Right ventricle myocardium superior (tissue), 1 donor: Measurements from ENCODE around the gene TTLL1. TPM values are rescaled to one million over a fixed set of nuclear protein-coding genes. Genes with fewer than 3 reads are reported as not detected.

Experiments
- ATAC-seq: fragments of 200-7000 bp; cut with Tn5 transposase; one replicate; pipeline ENCODE4 v1.9.1; 2020; ENCODE audit warnings: mild to moderate bottlenecking; ENCODE audit not compliant: poor library complexity
- DNase-seq: peaks from one replicate; pipeline ENCODE4 v3.0.0-alpha.2; 2020
- intact Hi-C: fragments of 100-400 bp; cut with DNase I; formaldehyde crosslinking; loops from one replicate; pipeline ENCODE4 v1.11.2; 2022
- total RNA-seq: library from RNA; stranded (reverse); fragmentation: NEBNext Ultra II Directional; extraction: Animal tissue kit (Norgen Biotek cat#: 25700); gene quantifications from one replicate; pipeline ENCODE4 v1.2.1, GENCODE V29; 2021
- donor health status: DM: no; HTN: yes; CAD: no; lungs with severe emphysema.

Gene TTLL1
- total RNA-seq, 1 donor from 2014 or later: 7.8 TPM

DNA sequence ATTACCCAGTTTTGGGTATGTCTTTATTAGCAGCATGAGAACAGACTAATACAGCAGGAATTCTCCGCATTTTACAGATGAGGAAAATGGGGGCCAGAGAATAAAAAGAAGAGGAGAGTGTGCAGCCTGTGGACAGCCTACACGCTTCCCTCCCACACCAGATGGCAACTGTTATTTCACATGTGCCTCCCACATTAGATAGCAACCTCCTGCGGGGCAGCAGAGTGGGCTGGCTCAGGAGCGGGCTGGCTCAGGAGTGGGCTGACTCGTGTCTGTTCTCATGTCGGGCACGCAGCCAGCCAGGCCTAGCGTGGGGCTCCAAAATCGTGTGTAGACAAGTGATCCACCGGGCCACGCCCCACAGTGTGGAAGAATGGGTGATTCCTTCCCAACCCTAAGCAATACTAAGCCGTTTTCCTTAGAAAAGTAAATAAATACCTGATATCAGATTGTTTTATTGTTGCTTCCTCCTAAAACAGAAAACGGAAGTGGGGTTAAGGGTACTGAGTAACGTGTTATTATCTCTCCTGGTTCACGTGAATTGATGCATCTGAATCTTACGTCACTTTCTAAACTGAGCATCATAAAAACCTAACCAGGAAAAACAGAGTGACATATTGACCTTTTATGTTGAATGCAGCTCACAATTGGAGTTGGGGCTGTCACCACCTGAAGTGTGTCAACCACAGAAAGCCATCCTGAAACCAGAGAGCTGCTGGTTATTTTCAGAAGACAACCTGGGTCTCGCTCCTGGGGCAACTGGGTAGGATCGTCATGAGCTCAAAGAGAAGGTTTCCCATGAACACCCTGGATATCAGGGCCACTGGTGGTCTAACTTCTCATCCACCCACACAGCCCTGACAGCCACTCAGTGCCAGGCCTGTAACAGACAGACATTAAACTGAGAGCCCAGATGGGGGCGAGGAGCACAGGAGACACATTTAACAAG lies 3.3 kb downstream of the TTLL1 start:
- DNase-seq (peak; percentile 61), ATAC-seq (peak; percentile 11)
- intact Hi-C loops: no loop called here

DNA sequence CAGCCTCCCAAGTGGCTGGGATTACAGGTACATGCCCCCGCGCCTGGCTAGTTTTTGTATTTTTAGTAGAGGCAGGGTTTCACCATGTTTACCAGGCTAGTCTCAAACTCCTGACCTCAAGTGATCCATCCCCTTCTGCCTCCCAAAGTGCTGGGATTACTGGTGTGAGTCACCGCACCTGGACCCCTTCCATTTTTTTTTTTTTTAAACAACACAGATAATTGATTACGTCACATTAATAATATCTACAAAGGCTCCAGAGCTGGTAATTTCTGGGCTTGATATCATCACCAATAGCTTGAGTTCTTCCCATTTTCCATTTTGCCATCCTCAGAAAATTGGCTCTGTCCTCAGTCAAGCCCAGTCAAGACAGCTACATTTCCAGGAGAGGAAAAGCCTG lies 7.2 kb downstream of the TTLL1 start:
- intact Hi-C loops: no loop called here
- ATAC-seq (no peak), DNase-seq (no peak)

DNA sequence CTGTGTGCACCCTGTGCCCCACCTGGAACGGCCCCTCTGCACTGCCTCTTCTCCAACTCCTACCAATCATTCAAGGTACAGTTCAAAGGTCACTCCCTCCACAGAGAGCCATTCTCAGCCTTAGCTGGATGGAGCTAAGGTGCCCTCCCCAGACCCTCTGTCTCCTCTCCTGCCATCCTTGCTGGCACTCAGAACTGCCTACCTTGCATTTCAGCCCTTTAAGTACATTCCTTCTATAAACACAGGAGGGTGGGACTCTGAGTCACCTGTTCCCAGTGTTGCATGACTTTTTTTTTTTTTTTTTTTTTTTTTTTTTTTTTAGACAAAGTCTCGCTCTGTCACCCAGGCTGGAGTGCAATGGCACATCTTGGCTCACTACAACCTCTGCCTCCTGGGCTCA lies 8.6 kb downstream of the TTLL1 start:
- intact Hi-C loops: no loop called here
- DNase-seq (no peak), ATAC-seq (no peak)

DNA sequence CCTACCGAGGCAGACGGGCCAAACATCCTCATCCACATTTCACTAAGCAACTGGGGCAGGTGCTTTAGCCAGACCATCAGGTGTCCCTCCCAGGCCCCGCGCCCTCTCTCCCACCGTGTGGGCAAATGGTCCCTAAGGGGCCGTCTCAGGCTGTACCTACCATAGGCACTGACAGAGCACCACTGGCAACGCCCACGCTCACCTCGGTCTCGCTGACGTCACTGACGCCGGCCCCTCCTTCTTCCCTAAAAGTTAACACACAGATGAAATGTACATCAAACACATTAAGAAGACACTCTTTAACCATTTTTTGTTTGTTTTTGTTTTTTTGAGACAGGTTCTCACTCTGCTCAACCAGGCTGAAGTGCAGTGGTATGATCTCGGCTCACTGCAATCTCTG lies 9.4 kb downstream of the TTLL1 start:
- no peak for DNase-seq
- ATAC-seq: no peak
- intact Hi-C loops: no loop called here

DNA sequence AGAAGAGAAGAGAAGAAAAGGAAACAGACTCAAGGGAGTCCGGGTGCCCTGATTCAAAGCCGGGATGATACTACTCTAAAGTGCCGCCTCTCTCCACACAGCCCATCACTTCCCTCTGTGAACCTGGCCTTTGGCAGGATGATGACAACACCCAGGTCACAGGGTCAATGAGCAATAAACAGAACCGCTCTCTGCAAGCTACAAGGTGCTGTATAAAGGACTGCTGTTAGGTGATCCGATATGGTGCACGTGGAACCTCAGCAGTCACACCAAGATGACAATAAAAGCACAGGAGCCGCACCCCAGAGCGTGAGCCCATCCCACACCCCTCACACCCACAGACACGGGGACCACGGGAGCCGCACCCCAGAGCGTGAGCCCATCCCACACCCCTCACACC lies 10.7 kb downstream of the TTLL1 start:
- no peak for ATAC-seq
- no peak for DNase-seq
- intact Hi-C loops: no loop called here

DNA sequence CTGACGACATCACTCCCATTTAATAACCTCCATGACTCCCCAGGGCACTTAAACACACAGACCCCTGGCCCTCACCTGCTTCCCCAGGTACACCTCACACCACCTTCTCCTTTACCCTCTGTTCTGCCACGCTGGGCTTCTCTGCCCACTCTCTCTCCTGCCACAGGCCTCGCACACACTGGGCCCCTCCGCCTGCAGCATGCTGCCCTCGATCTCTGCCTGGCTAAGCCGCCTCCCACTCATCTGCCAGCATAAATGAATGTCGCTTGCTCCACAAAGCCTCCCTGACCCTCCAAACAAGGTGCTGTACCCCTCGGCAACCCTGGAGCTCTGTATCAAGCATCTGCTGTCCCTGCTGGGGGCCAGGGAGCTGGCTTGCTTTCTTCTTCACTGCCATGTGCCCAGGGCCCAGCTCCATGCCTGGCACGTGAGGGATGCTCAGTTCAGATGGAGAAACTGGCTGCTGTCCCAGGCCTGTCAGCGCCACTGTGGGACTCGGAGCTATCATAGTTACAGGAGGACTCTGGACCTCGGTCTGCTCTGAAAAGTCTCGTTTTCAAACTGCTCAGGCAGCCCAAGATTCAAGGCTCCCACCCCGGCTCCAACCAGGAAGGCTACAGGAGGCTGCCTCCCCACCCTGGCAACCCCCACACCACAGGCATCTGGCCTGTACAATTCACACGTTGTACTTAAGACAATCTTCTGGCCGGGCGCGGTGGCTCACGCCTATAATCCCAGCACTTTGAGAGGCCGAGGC lies 11.9 kb downstream of the TTLL1 start:
- intact Hi-C loops: no loop called here
- DNase-seq (peak; percentile 72), ATAC-seq (peak; percentile 94)

DNA sequence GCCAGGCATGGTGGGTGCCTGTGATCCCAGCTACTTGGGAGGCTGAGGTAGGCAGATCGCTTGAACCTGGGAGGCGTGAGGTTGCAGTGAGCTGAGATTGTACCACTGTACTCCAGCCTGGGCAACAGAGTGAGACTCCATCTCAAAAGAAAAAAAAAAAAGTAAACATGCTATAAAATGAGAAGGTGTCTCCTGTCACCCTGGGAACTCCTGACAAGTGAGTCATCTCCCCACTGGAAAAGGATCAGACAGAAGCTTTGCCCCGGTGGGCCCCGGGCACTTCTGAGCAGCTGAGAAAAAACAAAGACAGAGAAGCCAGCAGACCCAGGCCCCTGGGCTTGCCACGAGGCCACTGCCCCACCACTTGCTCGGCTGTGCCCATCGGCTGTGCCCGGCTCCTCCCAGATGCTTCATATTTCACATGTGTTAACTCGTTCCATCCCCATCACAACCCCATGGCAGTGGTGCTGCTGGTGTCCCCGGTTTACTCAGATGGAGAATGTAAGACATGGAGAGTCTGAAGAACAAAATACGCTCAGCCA lies 22.3 kb downstream of the TTLL1 start:
- ATAC-seq (no peak), DNase-seq (no peak)
- intact Hi-C loops: no loop called here

DNA sequence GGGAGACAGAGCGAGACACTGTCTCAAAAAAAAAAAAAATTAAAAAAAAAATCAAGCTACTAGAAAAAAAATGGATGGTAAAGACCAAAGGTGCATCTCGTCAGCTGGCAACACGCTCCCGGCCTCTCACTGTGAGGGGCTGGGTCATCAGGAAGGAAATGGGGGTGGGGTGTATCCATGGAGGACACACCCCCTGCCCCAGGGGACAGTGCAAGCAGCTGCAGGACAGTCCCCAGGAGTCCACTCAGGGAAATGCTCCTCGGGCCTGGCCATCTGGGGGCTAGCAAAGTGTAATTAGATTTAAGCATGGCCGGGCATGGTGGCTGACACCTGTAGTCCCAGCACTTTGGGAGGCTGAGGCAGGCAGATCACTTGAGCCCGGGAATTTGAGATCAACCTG lies 23.1 kb downstream of the TTLL1 start:
- no peak for ATAC-seq
- intact Hi-C loops: no loop called here
- peak; percentile 46 for DNase-seq

DNA sequence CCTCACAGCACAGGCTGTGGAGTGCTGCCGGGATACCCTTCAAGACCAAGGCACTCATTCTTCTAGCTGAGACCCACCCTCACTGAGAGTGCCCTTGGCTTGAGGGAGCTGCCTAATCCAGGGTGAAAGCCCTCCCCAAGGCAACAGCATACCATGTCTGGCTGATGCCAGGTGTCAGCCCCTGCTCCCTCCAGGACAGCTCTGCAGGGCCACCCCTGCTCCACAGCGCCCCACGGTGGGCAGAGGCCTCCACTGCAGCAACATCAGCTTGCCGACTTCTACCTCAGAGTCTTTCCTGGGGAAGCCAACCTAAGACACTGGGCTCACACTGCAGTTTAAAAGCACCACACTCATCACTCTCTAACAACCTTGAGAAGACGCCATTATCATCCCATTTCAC lies 29.0 kb downstream of the TTLL1 start:
- no peak for DNase-seq
- intact Hi-C loops: no loop called here
- ATAC-seq: no peak

DNA sequence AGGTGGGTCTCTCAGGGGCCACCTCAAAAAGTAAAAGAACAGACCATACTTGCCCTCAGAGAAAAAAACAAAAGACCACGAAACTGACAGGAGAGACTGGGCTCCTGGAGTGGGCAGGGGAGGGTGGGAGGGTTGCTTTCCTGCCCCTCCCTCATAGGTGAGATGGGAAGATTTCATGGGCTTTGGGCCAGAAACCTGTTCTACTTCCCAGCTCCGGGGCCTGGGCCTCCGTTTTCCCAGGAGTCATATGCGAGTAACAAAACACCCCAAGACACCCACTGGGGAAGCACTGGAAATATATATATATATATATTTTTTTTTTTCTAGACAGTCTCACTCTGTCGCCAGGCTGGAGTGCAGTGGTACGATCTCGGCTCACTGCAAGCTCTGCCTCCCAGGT lies 31.6 kb downstream of the TTLL1 start:
- ATAC-seq: no peak
- DNase-seq: no peak
- intact Hi-C loops: no loop called here

DNA sequence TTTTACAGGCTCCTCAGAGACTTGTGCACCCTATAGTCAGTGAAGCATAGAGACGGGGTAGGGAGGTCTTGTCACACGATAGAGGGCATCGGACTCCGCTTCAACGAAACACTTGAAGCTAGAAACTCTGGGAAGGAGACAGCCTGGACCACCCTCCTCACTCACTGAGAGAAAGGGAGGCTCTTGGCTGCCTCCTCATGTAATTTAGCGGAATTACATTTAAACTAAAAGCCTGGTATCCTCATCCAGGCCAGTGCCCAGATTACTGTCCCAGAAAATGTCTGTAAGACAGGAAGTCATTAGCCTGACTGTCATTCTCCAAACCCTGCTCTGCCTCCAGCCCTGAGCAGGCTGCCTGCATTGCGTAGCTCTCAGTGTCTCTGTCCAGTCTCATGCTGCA lies 36.0 kb downstream of the TTLL1 start:
- intact Hi-C loops: no loop called here
- ATAC-seq: no peak
- no peak for DNase-seq

DNA sequence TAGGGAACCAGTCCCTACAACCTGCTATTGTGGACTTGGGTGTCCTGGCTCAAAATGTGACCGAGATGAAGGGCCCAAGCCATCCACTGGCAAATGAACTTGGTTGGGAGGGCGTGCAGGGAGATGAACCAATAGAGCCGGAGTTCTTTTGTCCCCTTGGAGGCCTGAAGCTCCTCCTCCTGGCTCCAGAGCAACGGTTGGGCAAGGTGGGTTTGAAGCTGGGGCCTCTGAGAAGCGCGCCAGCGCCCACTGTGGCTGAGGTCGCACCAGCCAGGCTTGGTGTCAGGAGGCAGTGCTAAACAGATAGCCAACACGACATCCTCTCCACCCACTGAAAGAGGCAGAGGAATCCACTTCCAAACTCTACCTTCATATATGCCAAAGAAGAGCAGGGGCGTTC lies 38.2 kb downstream of the TTLL1 start:
- DNase-seq (no peak), ATAC-seq (no peak)
- intact Hi-C loops: no loop called here

DNA sequence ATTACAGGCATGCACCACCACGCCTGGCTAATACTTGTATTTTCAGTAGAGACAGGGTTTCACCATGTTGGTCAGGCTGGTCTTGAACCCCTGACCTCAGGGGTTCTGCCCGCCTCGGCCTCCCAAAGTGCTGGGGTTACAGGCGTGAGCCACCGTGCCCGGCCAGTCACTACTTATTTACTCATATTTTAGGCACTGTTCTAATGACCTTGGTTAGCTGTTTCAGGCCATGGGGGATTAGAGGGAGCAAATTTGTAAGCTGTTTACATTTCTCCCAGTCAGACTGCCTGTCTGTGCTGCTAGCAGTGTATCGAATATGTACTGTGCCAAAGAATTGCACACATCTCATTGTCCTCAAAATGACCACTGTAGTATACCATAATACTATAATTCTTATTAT lies 41.6 kb downstream of the TTLL1 start:
- ATAC-seq (no peak), DNase-seq (no peak)
- intact Hi-C loops: no loop called here

DNA sequence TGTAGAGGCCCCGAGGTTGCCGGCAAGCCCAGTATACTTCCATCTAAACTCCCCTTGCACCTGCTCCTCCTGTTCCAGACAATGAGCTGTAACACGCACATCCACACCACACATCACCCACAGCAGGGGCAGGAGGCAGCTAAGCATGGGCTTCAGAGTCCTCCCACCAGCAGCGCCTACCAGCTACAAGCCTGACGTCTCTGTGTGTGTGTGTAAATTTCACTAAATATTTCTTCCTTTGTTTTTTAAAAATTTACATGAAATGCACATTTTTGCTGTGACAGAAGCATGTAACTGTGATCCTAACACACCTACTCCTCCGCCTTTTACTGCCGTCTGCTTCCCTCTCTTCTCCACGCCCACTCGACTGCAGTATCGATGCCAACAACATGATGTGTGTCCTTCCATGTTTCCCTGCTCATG lies 44.9 kb downstream of the TTLL1 start:
- intact Hi-C loops: loop anchor here (2.0 kb wide), 1 partner anchor 24 kb away; no protein-coding TSS in a partner anchor
- no peak for ATAC-seq
- no peak for DNase-seq

DNA sequence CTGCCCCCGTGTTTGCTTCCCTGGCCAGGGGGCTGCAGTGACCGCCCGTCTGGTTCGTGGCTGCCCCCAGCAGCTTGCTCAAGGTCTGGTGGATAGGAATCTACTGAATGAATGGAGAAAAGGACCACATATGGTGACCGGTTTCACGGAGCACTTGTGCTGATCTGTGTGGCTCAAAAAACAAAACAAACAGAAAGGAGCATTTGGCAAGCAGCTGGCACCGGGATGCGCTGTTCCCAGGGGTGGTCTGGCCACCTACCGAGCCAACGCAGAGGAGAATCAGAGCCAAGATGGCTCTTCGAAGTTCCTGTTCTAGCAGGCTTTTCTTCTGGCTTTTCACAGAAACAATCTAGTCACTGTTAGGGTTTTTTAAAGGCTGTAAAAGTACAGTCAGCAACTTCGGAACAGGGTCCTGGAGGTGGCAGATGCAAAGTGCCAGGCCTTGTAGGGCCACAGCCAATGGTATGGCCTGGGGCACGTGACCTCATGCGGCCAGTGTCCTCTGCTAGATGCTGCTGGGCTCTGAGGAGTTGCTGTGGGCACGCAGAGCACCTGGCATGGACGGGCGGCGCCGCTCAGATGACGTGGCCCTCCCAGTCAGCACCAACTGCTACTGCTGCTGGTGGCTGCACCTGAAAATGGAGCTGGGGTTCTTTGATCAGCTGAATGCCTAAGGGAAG lies 47.0 kb downstream of the TTLL1 start:
- DNase-seq (no peak), ATAC-seq (no peak)
- intact Hi-C loops: no loop called here

DNA sequence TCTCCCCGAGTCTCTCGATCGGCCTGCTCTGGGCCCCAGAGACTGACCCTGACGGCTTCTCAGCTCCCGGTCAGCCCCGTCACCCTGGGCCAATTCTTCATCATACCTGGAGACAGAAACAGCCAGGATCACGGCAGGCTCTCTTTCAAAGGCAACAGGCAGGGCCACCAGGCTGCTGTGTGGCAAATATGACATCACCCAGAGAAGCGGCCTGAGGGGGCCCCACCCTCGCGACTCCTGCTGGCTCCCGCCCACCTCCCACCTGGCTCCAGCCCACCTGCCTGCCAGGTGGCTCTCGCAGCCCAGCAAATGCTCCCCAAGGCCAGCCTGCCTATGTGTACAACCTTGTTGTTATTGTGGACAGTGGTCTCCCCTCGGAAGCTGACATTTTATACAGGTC lies 49.4 kb downstream of the TTLL1 start:
- intact Hi-C loops: loop anchor here (10.0 kb wide), 1 partner anchor 175 kb away; no protein-coding TSS in a partner anchor
- DNase-seq: no peak
- no peak for ATAC-seq

DNA sequence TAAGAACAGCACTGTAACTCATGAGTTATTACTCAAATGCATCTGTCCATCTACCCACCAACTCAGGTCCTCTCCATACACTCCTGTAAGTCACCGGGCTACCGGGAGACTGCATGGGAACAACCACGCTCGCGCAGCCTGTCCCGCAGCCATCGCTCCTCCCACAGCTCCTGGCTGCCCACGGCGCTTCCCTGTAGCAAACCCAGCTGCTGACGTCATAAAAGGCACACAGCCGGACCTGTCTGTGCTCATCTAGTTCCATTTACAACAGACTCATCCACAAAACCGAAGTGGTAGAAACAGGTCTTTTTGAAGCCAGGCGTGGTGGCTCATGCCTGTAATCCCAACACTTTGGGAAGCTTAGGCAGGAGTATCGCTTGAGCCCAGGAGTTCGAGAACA lies 50.9 kb downstream of the TTLL1 start:
- intact Hi-C loops: loop anchor here (10.0 kb wide), 1 partner anchor 174 kb away; no protein-coding TSS in a partner anchor
- ATAC-seq (no peak), DNase-seq (no peak)

DNA sequence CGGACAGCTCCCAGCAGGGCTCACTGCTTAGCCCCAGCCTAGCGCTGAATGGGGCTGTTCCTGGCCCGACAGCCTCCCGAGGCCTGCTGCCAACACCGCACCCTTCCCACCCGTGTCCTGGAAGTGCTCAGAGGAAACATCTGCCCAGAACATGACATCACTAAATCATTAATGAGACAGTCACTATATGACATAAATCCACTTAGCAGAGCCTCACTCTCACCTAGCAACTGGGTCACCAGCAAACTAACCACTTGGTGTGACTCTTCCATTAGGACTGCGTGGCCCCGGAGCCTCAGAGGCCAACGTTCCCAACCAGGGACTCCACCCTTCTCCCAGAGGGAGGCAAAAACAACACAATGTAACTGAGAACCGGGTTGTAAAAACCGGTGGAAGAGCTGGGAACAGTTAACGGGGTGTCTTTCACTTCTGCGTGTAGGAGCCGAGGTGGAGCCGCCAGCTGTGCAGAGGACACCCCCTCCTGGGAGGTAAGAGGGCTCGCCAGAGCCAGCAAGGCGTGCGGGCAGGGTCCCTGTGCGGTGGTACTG lies 52.8 kb downstream of the TTLL1 start:
- intact Hi-C loops: loop anchor here (10.0 kb wide), 1 partner anchor 172 kb away; no protein-coding TSS in a partner anchor
- DNase-seq: peak; percentile 85

DNA sequence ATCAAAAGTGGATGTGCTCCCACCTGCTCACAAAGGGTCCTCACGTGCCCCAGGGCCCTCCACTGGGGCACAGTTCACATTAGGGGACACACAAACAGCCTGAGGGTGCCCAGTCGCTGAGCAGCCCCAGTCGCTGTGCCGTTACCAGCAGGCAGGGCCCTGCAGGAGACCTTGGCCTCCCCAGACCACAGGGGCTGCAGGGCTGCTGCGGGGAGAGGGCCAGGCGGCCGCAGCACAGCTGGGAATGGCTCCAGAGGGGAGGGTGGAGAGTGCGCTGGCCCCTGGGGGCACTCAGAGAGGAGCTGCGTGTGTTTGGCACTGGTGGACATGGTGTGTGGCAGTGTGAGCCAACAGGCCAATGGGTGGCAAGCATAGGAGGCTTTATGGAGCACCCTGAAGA lies 53.9 kb downstream of the TTLL1 start:
- DNase-seq (no peak), ATAC-seq (no peak)
- intact Hi-C loops: loop anchor here (10.0 kb wide), 1 partner anchor 170 kb away; no protein-coding TSS in a partner anchor

More for the DNA sequence above, 52.8 kb downstream of the TTLL1 start:
- peak; percentile 86 for ATAC-seq
